Measurements from ENCODE around the gene FAM9A.
"Not testable (repeated sequence)": the region's sequence is repeated elsewhere in the genome, so short reads cannot be mapped to it uniquely, and the experiment has no call there.

Gene FAM9A

DNA sequence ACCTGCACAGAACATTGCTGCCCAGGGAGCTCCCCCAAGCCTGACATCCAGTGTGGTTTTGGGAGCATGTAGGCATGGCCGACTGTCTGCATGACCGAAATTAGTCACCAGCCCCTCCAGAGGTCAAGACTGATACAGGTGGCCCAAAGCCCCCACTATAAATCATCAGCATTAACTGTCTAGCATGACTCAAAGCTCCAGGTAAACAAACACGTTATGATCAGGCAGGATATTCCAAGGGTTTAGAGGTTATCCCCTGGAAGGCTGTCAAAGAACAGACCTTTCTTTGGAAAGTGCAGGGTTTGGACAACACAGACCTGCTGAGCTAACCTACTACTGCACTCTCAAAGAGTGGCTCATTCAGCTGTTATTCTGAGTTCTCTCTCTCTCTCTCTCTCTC, 2.1 kb upstream of the FAM9A start:
- no peak overlapping the region for H3K4me3 ChIP-seq (ENCODE audit: low read length)
- H3K27ac ChIP-seq (ENCODE audit: low read depth, low read length), result no peak overlapping the region
- H3K27me3 ChIP-seq (ENCODE audit: insufficient read depth, low read length), result no peaks in the 10 kb centered on the region
- H3K4me1 ChIP-seq (ENCODE audit: insufficient read depth, low read length), result no peaks in the 10 kb centered on the region
- no peak overlapping the region for H3K9ac ChIP-seq (ENCODE audit: low read depth, low read length)
- WGBS, result 83% methylated on average over 3 of the region's 3 CpGs
- no peaks in the 10 kb centered on the region for H3K9me3 ChIP-seq (ENCODE audit: insufficient read depth, low read depth, low read length)
- no peaks in the 10 kb centered on the region for H3K36me3 ChIP-seq (ENCODE audit: insufficient read depth, low read length)

DNA sequence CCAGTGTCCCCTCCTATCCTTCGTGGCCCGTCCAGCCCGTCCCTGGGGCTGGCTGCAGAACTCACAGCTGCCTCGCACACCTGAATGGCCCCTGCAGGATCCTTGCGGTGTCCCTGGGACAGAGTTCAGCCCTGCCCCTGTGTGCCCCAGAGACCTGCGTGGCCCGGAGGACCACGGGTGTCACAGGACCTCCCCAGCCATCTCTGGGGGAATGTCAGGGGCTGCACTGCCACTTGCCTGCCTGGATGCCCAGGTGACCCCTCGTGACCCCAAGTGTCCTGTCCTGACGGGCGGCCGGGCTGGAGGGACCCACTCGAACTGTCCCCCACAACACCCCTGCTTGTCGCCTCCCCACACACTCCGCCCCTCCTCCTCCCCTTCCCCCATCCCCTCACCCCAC, 832 bp downstream of the FAM9A start:
- not testable (repeated sequence) for H3K9me3 ChIP-seq (ENCODE audit: insufficient read depth, low read depth, low read length); H3K27me3 ChIP-seq (ENCODE audit: insufficient read depth, low read length); H3K4me1 ChIP-seq (ENCODE audit: insufficient read depth, low read length); H3K9ac ChIP-seq (ENCODE audit: low read depth, low read length); H3K4me3 ChIP-seq (ENCODE audit: low read length); H3K27ac ChIP-seq (ENCODE audit: low read depth, low read length); H3K36me3 ChIP-seq (ENCODE audit: insufficient read depth, low read length)
- WGBS, result 95% methylated on average over 13 of the region's 15 CpGs

DNA sequence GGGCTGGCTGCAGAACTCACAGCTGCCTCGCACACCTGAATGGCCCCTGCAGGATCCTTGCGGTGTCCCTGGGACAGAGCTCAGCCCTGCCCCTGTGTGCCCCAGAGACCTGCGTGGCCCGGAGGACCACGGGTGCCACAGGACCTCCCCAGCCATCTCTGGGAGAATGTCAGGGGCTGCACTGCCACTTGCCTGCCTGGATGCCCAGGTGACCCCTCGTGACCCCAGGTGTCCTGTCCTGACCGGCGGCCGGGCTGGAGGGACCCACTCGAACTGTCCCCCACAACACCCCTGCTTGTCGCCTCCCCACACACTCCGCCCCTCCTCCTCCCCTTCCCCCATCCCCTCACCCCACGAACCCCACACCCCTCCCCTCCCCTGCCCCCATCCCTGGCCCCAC, 1.9 kb downstream of the FAM9A start:
- H3K27ac ChIP-seq (ENCODE audit: low read depth, low read length); H3K4me1 ChIP-seq (ENCODE audit: insufficient read depth, low read length); H3K9me3 ChIP-seq (ENCODE audit: insufficient read depth, low read depth, low read length); H3K9ac ChIP-seq (ENCODE audit: low read depth, low read length); H3K4me3 ChIP-seq (ENCODE audit: low read length); H3K27me3 ChIP-seq (ENCODE audit: insufficient read depth, low read length); H3K36me3 ChIP-seq (ENCODE audit: insufficient read depth, low read length): not testable (repeated sequence)
- WGBS, result 97% methylated on average over 5 of the region's 13 CpGs

DNA sequence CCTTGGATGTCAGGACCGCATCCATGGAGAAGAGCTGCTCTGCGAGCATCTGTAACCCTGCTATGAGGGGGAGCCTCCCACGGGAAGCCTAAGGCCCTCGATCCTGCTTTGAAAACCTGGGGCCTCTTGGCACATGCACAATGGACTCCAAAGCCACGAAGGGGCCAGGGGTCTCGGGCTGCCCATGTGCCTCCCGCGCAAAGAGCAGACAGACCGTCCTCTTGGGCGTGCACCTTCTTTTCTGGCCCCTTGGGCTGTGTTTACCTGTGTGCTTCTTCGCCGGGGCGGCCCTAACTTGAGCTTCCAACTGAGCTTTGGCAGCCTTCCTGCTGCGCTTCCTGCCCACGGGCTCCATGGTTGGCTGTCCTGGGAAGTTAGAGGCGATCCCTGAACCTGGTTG, 2.5 kb downstream of the FAM9A start:
- not testable (repeated sequence) for H3K27me3 ChIP-seq (ENCODE audit: insufficient read depth, low read length); H3K9ac ChIP-seq (ENCODE audit: low read depth, low read length); H3K4me1 ChIP-seq (ENCODE audit: insufficient read depth, low read length); H3K27ac ChIP-seq (ENCODE audit: low read depth, low read length); H3K4me3 ChIP-seq (ENCODE audit: low read length); H3K9me3 ChIP-seq (ENCODE audit: insufficient read depth, low read depth, low read length); H3K36me3 ChIP-seq (ENCODE audit: insufficient read depth, low read length)
- 96% methylated on average over 13 of the region's 16 CpGs for WGBS

DNA sequence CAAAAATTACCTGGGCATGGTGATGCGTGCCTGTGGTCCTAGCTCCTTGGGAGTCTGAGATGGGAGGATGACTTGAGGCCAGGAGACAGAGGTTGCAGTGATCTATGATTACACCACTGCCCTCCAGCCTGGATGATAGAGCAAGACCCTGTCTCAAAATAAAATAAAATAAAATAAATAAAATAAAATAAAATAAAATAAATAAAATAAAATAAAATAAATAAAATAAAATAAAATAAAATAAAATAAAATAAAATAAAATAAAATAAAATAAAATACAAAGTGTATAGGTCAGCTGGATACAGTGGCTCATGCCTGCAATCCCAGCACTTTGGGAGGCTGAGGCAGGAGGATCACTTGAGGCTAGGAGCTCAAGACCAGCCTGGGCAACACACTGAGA, 14.1 kb downstream of the FAM9A start:
- not testable (repeated sequence) for H3K27me3 ChIP-seq (ENCODE audit: insufficient read depth, low read length); H3K4me1 ChIP-seq (ENCODE audit: insufficient read depth, low read length); H3K36me3 ChIP-seq (ENCODE audit: insufficient read depth, low read length); H3K9me3 ChIP-seq (ENCODE audit: insufficient read depth, low read depth, low read length); H3K4me3 ChIP-seq (ENCODE audit: low read length); H3K27ac ChIP-seq (ENCODE audit: low read depth, low read length); H3K9ac ChIP-seq (ENCODE audit: low read depth, low read length)
- WGBS, result 100% methylated on average over 1 of the region's 1 CpG

DNA sequence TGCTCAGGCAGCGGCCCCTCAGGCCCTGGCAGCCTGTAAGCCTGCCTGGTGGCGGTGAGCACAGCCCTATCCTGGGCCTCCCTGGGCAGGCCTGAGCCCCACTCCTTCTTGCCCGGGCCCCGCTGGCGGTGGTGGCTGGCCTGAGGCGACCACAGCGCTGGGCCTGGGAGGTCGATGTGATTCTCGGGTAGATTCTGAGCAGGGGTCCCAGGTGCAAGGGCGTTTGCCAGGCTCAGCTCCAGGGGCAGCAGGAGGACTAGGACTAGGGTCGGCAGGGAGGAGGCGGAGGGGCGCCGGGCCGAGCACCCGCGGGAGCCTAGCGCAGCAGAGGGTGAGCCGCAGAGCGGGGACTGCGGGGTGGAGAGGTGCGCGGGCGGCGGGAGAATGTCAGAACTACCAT, 17.0 kb downstream of the FAM9A start:
- no peaks in the 10 kb centered on the region for H3K9me3 ChIP-seq (ENCODE audit: insufficient read depth, low read depth, low read length)
- no peak overlapping the region for H3K4me3 ChIP-seq (ENCODE audit: low read length)
- 95% methylated on average over 25 of the region's 25 CpGs for WGBS
- no peaks in the 10 kb centered on the region for H3K4me1 ChIP-seq (ENCODE audit: insufficient read depth, low read length)
- H3K36me3 ChIP-seq (ENCODE audit: insufficient read depth, low read length), result no peaks in the 10 kb centered on the region
- no peaks in the 10 kb centered on the region for H3K27me3 ChIP-seq (ENCODE audit: insufficient read depth, low read length)
- no peak overlapping the region for H3K9ac ChIP-seq (ENCODE audit: low read depth, low read length)
- no peak overlapping the region for H3K27ac ChIP-seq (ENCODE audit: low read depth, low read length)

DNA sequence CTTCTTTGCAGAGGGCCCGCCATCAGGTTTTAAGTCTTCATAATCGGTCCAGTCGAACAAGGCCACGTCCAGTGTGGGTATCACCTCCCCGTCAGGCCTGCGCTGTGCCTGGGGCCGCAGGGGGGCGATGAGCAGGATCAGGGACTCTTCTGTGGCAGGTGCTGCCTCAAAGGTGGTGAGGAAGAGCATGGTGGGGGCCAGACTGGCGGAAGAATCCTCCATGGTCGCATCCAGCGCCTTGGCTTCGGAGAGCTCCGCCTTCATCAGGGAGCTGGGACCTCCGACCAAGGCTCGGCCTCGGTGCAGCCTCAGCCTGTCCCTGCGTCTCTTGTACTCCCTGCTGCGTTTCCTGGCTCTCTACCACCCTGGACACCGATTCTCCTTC, 17.5 kb downstream of the FAM9A start:
- Histone ChIP-seq H3K4me3 (ENCODE audit: low read length) (no peak overlapping the region), H3K36me3 (ENCODE audit: insufficient read depth, low read length) (no peaks in the 10 kb centered on the region), H3K9ac (ENCODE audit: low read depth, low read length) (no peak overlapping the region), H3K4me1 (ENCODE audit: insufficient read depth, low read length) (no peaks in the 10 kb centered on the region), H3K27me3 (ENCODE audit: insufficient read depth, low read length) (no peaks in the 10 kb centered on the region), H3K27ac (ENCODE audit: low read depth, low read length) (no peak overlapping the region), H3K9me3 (ENCODE audit: insufficient read depth, low read depth, low read length) (no peaks in the 10 kb centered on the region)
- WGBS, result 95% methylated on average over 19 of the region's 19 CpGs

DNA sequence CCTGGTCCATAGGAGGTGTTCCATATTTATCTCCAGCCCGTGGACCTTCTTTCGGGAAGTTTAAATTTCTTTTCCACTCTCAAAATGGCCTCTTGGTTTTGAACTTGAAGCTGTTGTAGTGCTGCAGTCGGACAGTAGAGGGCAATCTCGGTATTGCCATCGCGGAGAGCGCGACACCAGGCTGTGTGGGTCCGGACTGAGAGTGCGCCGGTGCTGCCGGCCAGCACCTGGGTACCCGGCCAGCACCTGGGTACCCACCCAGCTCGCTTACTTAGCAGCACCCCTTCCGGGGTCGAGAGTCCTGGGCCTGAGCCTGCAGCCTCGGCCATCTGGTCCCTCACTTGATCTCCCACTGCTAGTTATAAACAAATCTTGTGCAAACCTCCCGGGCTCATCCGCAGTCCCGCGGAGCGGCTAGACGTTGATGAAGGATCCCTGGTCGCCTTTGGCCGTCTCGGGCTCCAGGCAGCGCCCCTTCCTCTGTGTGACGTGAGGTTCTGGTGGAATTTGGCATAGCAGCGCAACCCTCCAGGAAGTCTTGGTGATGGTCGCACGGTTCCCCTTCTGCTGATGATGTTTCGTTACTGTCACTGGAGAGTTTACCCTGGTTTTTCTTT, 18.0 kb downstream of the FAM9A start:
- Histone ChIP-seq H3K27ac (ENCODE audit: low read depth, low read length) (no peak overlapping the region), H3K27me3 (ENCODE audit: insufficient read depth, low read length) (no peaks in the 10 kb centered on the region), H3K9ac (ENCODE audit: low read depth, low read length) (no peak overlapping the region), H3K4me3 (ENCODE audit: low read length) (no peak overlapping the region), H3K36me3 (ENCODE audit: insufficient read depth, low read length) (no peaks in the 10 kb centered on the region), H3K4me1 (ENCODE audit: insufficient read depth, low read length) (no peaks in the 10 kb centered on the region), H3K9me3 (ENCODE audit: insufficient read depth, low read depth, low read length) (no peaks in the 10 kb centered on the region)
- WGBS, result 91% methylated on average over 32 of the region's 32 CpGs

DNA sequence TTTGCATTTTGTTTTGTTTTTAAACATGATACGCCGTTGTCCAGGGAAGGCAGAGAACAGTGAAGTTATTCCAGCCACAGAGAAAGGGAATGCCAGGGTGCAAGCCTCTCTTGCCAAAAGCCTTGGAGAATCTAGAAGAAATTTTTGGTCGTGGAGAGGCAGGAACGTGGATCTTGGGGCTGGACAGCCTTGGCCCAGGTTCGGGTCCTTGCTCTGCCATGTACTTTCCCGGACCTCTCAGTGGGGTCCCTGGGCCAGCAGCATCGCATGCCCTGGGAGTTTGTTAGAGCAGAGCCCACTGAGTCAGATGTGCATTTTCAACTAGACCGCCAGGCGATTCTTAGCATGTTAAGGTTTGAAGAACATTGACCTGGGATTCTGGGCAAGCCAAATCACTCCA, 18.6 kb downstream of the FAM9A start:
- Histone ChIP-seq H3K9ac (ENCODE audit: low read depth, low read length) (no peak overlapping the region), H3K4me3 (ENCODE audit: low read length) (no peak overlapping the region), H3K4me1 (ENCODE audit: insufficient read depth, low read length) (no peaks in the 10 kb centered on the region), H3K27me3 (ENCODE audit: insufficient read depth, low read length) (no peaks in the 10 kb centered on the region), H3K36me3 (ENCODE audit: insufficient read depth, low read length) (no peaks in the 10 kb centered on the region), H3K27ac (ENCODE audit: low read depth, low read length) (no peak overlapping the region), H3K9me3 (ENCODE audit: insufficient read depth, low read depth, low read length) (no peaks in the 10 kb centered on the region)
- 91% methylated on average over 9 of the region's 9 CpGs for WGBS

DNA sequence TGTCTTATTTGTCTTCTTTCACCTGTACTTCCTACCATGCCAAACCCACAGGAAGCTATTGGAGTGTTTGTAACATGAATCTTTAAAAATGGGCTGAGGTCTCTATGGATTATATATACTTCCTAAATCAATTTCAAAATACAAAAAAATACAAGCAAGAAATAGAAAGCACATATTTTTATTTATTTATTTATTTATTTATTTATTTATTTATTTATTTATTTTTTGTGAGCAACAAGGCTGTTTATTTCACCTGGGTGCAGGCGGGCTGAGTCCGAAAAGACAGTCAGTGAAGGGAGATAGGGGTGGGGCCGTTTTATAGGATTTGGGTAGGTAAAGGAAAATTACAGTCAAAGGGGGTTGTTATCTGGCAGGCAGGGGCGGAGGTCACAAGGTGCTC, 19.3 kb downstream of the FAM9A start:
- not testable (repeated sequence) for H3K27me3 ChIP-seq (ENCODE audit: insufficient read depth, low read length); H3K4me1 ChIP-seq (ENCODE audit: insufficient read depth, low read length); H3K36me3 ChIP-seq (ENCODE audit: insufficient read depth, low read length); H3K9me3 ChIP-seq (ENCODE audit: insufficient read depth, low read depth, low read length); H3K27ac ChIP-seq (ENCODE audit: low read depth, low read length); H3K4me3 ChIP-seq (ENCODE audit: low read length); H3K9ac ChIP-seq (ENCODE audit: low read depth, low read length)
- WGBS, result 49% methylated on average over 4 of the region's 4 CpGs

DNA sequence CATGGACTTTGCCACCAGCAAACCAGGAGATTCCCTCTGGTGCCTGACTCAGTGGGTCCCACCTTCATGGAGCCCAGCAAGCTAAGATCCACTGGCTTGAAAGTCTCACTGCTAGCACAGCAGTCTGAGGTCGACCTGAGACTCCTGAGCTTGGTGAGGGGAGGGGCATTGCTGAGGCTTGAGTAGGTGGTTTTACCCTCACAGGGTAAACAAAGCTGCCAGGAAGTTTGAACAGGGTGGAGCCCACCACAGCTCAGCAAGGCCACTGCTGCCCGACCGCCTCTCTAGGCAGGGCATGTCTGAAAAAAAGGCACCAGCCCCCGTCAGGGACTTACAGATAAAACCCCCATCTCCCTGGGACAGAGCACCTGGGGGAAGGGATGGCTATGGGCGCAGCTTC, 28.1 kb downstream of the FAM9A start:
- Histone ChIP-seq H3K9me3 (ENCODE audit: insufficient read depth, low read depth, low read length) (no peaks in the 10 kb centered on the region), H3K9ac (ENCODE audit: low read depth, low read length) (no peak overlapping the region), H3K4me3 (ENCODE audit: low read length) (no peak overlapping the region), H3K27ac (ENCODE audit: low read depth, low read length) (no peak overlapping the region), H3K4me1 (ENCODE audit: insufficient read depth, low read length) (no peaks in the 10 kb centered on the region), H3K27me3 (ENCODE audit: insufficient read depth, low read length) (no peaks in the 10 kb centered on the region), H3K36me3 (ENCODE audit: insufficient read depth, low read length) (no peaks in the 10 kb centered on the region)
- 67% methylated on average over 5 of the region's 5 CpGs for WGBS

DNA sequence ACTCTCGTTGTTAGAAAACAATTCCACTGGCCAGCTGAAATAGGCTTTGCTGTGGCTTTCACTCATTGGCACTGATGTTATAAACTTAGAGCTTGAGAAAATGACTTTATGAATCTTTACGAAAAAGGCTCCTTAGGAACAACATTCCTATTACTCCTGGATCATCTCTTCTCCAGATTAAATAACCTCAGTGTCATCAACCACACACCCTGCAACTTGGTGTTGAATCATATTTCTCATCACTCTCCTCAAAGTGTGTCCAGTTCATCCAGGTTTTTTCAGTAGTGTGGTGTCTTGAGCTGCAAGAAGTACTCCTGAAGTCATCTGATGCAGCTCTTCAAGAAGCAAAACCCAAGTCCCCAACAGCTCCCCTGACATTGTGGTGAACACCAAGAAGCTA, 41.2 kb downstream of the FAM9A start:
- H3K27ac ChIP-seq (ENCODE audit: low read depth, low read length), result no peak overlapping the region
- no peaks in the 10 kb centered on the region for H3K36me3 ChIP-seq (ENCODE audit: insufficient read depth, low read length)
- no peaks in the 10 kb centered on the region for H3K9me3 ChIP-seq (ENCODE audit: insufficient read depth, low read depth, low read length)
- H3K4me1 ChIP-seq (ENCODE audit: insufficient read depth, low read length), result no peaks in the 10 kb centered on the region
- no peak overlapping the region for H3K4me3 ChIP-seq (ENCODE audit: low read length)
- H3K9ac ChIP-seq (ENCODE audit: low read depth, low read length), result no peak overlapping the region
- 96% methylated on average over 2 of the region's 2 CpGs for WGBS
- no peaks in the 10 kb centered on the region for H3K27me3 ChIP-seq (ENCODE audit: insufficient read depth, low read length)

All from HUES64 (cell line).